ENCODE results near the gene MAP2K2. TPM values are rescaled to one million over a fixed set of nuclear protein-coding genes. Genes with fewer than 3 reads are reported as not detected.

The MAP2K2 gene
- total RNA-seq, 1 experiment from 2014 or later: 177 TPM

- no peak for DNase-seq (ENCODE audit: low spot score)
- no peaks in the 10 kb centered on the region for H3K27me3 Mint-ChIP-seq (ENCODE audit: low read depth)
- ChIA-PET CTCF (interaction anchor here (0.7 kb wide), 2 partner anchors 46 to 106 kb away, joined by 4 to 5 read pairs; no protein-coding TSS in a partner anchor), POLR2A (no interaction called here)
- TF ChIP-seq ZNF232 (CRISPR knock-in tag; IDR thresholded peaks at IDR 0.05): no peak
- no peak for TF ChIP-seq E2F5 (CRISPR knock-in tag; IDR thresholded peaks at IDR 0.05)
- TF ChIP-seq CREB1 (CRISPR knock-in tag; IDR thresholded peaks at IDR 0.05): no peak
- no peak for TF ChIP-seq MAX (CRISPR knock-in tag; IDR thresholded peaks at IDR 0.05)
- no peak for TF ChIP-seq MLX (CRISPR knock-in tag; IDR thresholded peaks at IDR 0.05)
- TF ChIP-seq HMGA2 (CRISPR knock-in tag; IDR thresholded peaks at IDR 0.05): no peak
- TF ChIP-seq GRHL2 (CRISPR knock-in tag; IDR thresholded peaks at IDR 0.05; ENCODE audit: insufficient replicate concordance, severe bottlenecking): no peak
- H3K36me3 Mint-ChIP-seq: peaks cover 18% of the 10 kb centered on the region
- no peaks in the 10 kb centered on the region for H3K4me1 Mint-ChIP-seq
- ATAC-seq: no peak
- H3K9me3 Mint-ChIP-seq: no peaks in the 10 kb centered on the region
- no peak overlapping the region for H3K27ac Mint-ChIP-seq
- no peak overlapping the region for H3K4me3 Mint-ChIP-seq
Observed at GRCh38 chr19:4094291-4094690, 29.6 kb downstream of the MAP2K2 start.

GRCh38 chr19:4093643-4094175 lies 30.2 kb downstream of the MAP2K2 start:
- Mint-ChIP-seq H3K4me1 (no peaks in the 10 kb centered on the region), H3K4me3 (no peak overlapping the region), H3K27ac (no peak overlapping the region), H3K36me3 (peaks cover 16% of the 10 kb centered on the region), H3K9me3 (no peaks in the 10 kb centered on the region), H3K27me3 (ENCODE audit: low read depth) (no peaks in the 10 kb centered on the region)
- ATAC-seq (no peak), DNase-seq (ENCODE audit: low spot score) (no peak)
- TF ChIP-seq SMAD4 (CRISPR knock-in tag; IDR thresholded peaks at IDR 0.05) (no peak), CREM (CRISPR knock-in tag; IDR thresholded peaks at IDR 0.05) (no peak), TEAD4 (CRISPR knock-in tag; IDR thresholded peaks at IDR 0.05) (no peak), E2F4 (CRISPR knock-in tag; IDR thresholded peaks at IDR 0.05; ENCODE audit: borderline replicate concordance, low read depth) (no peak), CBFB (CRISPR knock-in tag; IDR thresholded peaks at IDR 0.05; ENCODE audit: low read depth) (no peak), USF2 (CRISPR knock-in tag; IDR thresholded peaks at IDR 0.05) (no peak), CTCF (IDR thresholded peaks at IDR 0.05) (no peak), MYBL2 (CRISPR knock-in tag; IDR thresholded peaks at IDR 0.05) (no peak)
- ChIA-PET POLR2A (no interaction called here), CTCF (interaction anchor here (0.7 kb wide), 2 partner anchors 47 to 106 kb away, joined by 4 to 5 read pairs; no protein-coding TSS in a partner anchor)
